Keratinocyte (primary cell): ENCODE data around the gene MARVELD1. TPM values are rescaled to one million over a fixed set of nuclear protein-coding genes. Genes with fewer than 3 reads are reported as not detected.
A peak's percentile ranks its signal among the peaks of the same experiment; 100 is the strongest.

Experiments used
- DNase-seq: peaks from one replicate; pipeline ENCODE4 v3.0.0-alpha.2; 2011; ENCODE audit warnings: low read depth, missing footprints, low spot score
- FAIRE-seq: peaks from 2 replicates; lab custom pipeline; 2011; peaks lifted over from hg19 to GRCh38; lab: Jason Lieb, UNC
- H2AFZ ChIP-seq: 2 replicates; pipeline ENCODE4 v1.6.0; 2012; ENCODE audit warnings: low read length, control low read depth, inconsistent platforms; ENCODE audit not compliant: control insufficient read depth
- H3K27ac ChIP-seq: 2 replicates; pipeline ENCODE4 v1.5.1; 2011; ENCODE audit warnings: low read length; ENCODE audit not compliant: control insufficient read depth, insufficient read depth
- H3K27me3 ChIP-seq: 3 replicates; pipeline ENCODE4 v1.6.0; 2011; ENCODE audit warnings: low read length; ENCODE audit not compliant: control insufficient read depth, insufficient read depth; ENCODE audit errors: extremely low read depth
- H3K36me3 ChIP-seq, 2 experiments: 2 replicates in 1 of 2; 3 replicates in 1 of 2; pipeline ENCODE4 v1.5.1; 2011; ENCODE audit warnings: low read length in 2 of 2, mild to moderate bottlenecking in 1 of 2; ENCODE audit not compliant: control insufficient read depth in 2 of 2, insufficient read depth in 2 of 2; ENCODE audit errors: extremely low read depth in 1 of 2
- H3K4me1 ChIP-seq: 3 replicates; pipeline ENCODE4 v1.5.1; 2011; ENCODE audit warnings: low read length; ENCODE audit not compliant: control insufficient read depth, insufficient read depth; ENCODE audit errors: extremely low read depth
- H3K4me2 ChIP-seq: 3 replicates; pipeline ENCODE4 v1.6.0; 2011; ENCODE audit warnings: low read depth, low read length; ENCODE audit not compliant: control insufficient read depth, insufficient read depth; ENCODE audit errors: extremely low read depth
- H3K4me3 ChIP-seq, 3 experiments: fragments of 200-600 bp in 1 of 3; sonication (generic) in 1 of 3; 2 replicates in 2 of 3; 3 replicates in 1 of 3; pipeline ENCODE4 v1.5.1; 2011 to 2016; ENCODE audit warnings: low read length in 3 of 3, mild to moderate bottlenecking in 3 of 3, control low read depth in 2 of 3, inconsistent platforms in 1 of 3, low read depth in 1 of 3, mixed read lengths in 1 of 3, mixed run types in 1 of 3, moderate library complexity in 1 of 3; ENCODE audit not compliant: control insufficient read depth in 2 of 3, insufficient read depth in 2 of 3; ENCODE audit errors: extremely low read depth in 1 of 3
- H3K79me2 ChIP-seq: 2 replicates; pipeline ENCODE4 v1.6.0; 2012; ENCODE audit warnings: low read length; ENCODE audit not compliant: control insufficient read depth, insufficient read depth
- H3K9ac ChIP-seq: 3 replicates; pipeline ENCODE4 v1.6.0; 2011; ENCODE audit warnings: low read length; ENCODE audit not compliant: control insufficient read depth, insufficient read depth; ENCODE audit errors: extremely low read depth
- H3K9me1 ChIP-seq: 3 replicates; pipeline ENCODE4 v1.6.0; 2011; ENCODE audit warnings: low read length; ENCODE audit not compliant: control insufficient read depth, insufficient read depth; ENCODE audit errors: extremely low read depth
- H3K9me3 ChIP-seq: 2 replicates; pipeline ENCODE4 v1.5.1; 2012; ENCODE audit warnings: low read depth, low read length; ENCODE audit not compliant: control insufficient read depth
- H4K20me1 ChIP-seq: 3 replicates; pipeline ENCODE4 v1.6.0; 2011; ENCODE audit warnings: low read length; ENCODE audit not compliant: control insufficient read depth, insufficient read depth; ENCODE audit errors: extremely low read depth
- CTCF ChIP-seq, 3 experiments: IDR thresholded peaks in 1 of 3; conservative IDR thresholded peaks in 1 of 3; optimal IDR thresholded peaks in 1 of 3; 2 replicates in 2 of 3; 3 replicates in 1 of 3; pipeline versions ENCODE3 to v1.5.1; 2011; ENCODE audit warnings: low read length in 3 of 3, mild to moderate bottlenecking in 3 of 3, moderate library complexity in 2 of 3, control low read depth in 1 of 3, inconsistent platforms in 1 of 3; ENCODE audit not compliant: insufficient read depth in 2 of 3; ENCODE audit errors: extremely low read depth in 1 of 3
- EZH2 ChIP-seq: IDR thresholded peaks from one replicate; pipeline ENCODE4 v1.6.1; 2012; ENCODE audit warnings: inconsistent platforms, mild to moderate bottlenecking, low read length, moderate library complexity
- dilution Hi-C: fragments of 300-500 bp; cut with MboI; formaldehyde crosslinking; loops from one replicate; pipeline ENCODE4 v1.7.0; 2020; ENCODE audit warnings: low sequenced_read_pairs; ENCODE audit not compliant: extremely low pct_ligation_motif_present
- polyA minus RNA-seq, 3 experiments: library from RNA; depleted of rRNA, polyadenylated mRNA; stranded (reverse); fragments of >200 nt; gene quantifications; 1 replicate in 1 of 3; 2 replicates in 1 of 3; 3 replicates in 1 of 3; pipeline ENCODE4 v1.2.3, GENCODE V29; 2011
- polyA plus RNA-seq, 5 experiments: library from polyadenylated mRNA; depleted of rRNA in 3 of 5; stranded (reverse) in 3 of 5; stranded (forward) in 1 of 5; unstranded in 1 of 5; fragments of >200 nt; gene quantifications; 1 replicate in 1 of 5; 2 replicates in 3 of 5; 3 replicates in 1 of 5; pipeline versions ENCODE4 v1.2.1 to v1.2.3, GENCODE V29; 2011 to 2012; ENCODE audit warnings: missing spikeins in 2 of 5, low read depth in 1 of 5, low replicate concordance in 1 of 5

The MARVELD1 gene
- polyA plus RNA-seq = 24.0 to 85.1 TPM (median 39.7 TPM) in 3 replicates
- 3.6 TPM for polyA plus RNA-seq (2011; ENCODE audit: low read depth)
- polyA plus RNA-seq (2011; cell fraction: cytosol; rRNA removed) = 54.3 and 80.9 TPM in 2 replicates
- polyA plus RNA-seq (2011; cell fraction: nucleus; rRNA removed) = 88.1 and 97.3 TPM in 2 replicates
- polyA plus RNA-seq (2012; ENCODE audit: low replicate concordance) = 16.9 and 47.1 TPM in 2 replicates
- polyA minus RNA-seq = 26.4 to 53.8 TPM (median 34.8 TPM) in 3 replicates
- polyA minus RNA-seq (2011; cell fraction: cytosol; rRNA and poly(A)+ RNA removed) = 62.7 TPM
- 26.9 and 36.7 TPM in 2 replicates for polyA minus RNA-seq (2011; cell fraction: nucleus; rRNA and poly(A)+ RNA removed)

- no peaks in the 10 kb centered on the region for H3K9me3 ChIP-seq
- peak within 1 kb of the TSS; percentile 73 for H3K4me2 ChIP-seq
- H3K9ac ChIP-seq = peak within 1 kb of the TSS; percentile 94
- no peaks in the 10 kb centered on the region for H3K27me3 ChIP-seq
- H3K4me3 ChIP-seq = peak within 1 kb of the TSS; percentile 70 to 74 (median 73)
- peaks cover 46% of the 10 kb centered on the region for H3K4me1 ChIP-seq
- no peaks in the 10 kb centered on the region for H4K20me1 ChIP-seq
- no peaks in the 10 kb centered on the region for H3K9me1 ChIP-seq
- TF ChIP-seq EZH2 = no peak
- no peak for TF ChIP-seq CTCF (optimal IDR thresholded peaks at IDR 0.05 in 1 of 3, IDR thresholded peaks at IDR 0.05 in 1 of 3, conservative IDR thresholded peaks at IDR 0.05 in 1 of 3; ENCODE audit: extremely low read depth in 1 of 3, insufficient read depth in 2 of 3, low read length in 3 of 3)
- H3K36me3 ChIP-seq = peaks cover 6 to 22% of the 10 kb centered on the region in 2 experiments
- peaks cover 34% of the 10 kb centered on the region for H3K79me2 ChIP-seq
- no peak for FAIRE-seq
- no peak for DNase-seq
- dilution Hi-C loops = no loop called here
- H3K27ac ChIP-seq = peak within 1 kb of the TSS; percentile 93
- H2AFZ ChIP-seq = peak within 1 kb of the TSS; percentile 48
These were observed at the start of gene MARVELD1 for GRCh38 chr10:97713339-97713825. Gene MARVELD1 (plus strand): TSS chr10:97713730. CDS start chr10:97713877, 147 bp downstream.

GRCh38 chr10:97664282-97664850 is 49.2 kb upstream of the MARVELD1 start:
- no peak for TF ChIP-seq CTCF (optimal IDR thresholded peaks at IDR 0.05 in 1 of 3, IDR thresholded peaks at IDR 0.05 in 1 of 3, conservative IDR thresholded peaks at IDR 0.05 in 1 of 3; ENCODE audit: extremely low read depth in 1 of 3, insufficient read depth in 2 of 3, low read length in 3 of 3)
- peaks cover 33 to 39% of the 10 kb centered on the region in 2 experiments for H3K36me3 ChIP-seq
- H3K4me3 ChIP-seq = no peak overlapping the region
- H3K4me1 ChIP-seq = no peaks in the 10 kb centered on the region
- H3K79me2 ChIP-seq = no peaks in the 10 kb centered on the region
- no peak overlapping the region for H3K27ac ChIP-seq
- DNase-seq (no peak), FAIRE-seq (no peak)
- no peaks in the 10 kb centered on the region for H3K9me3 ChIP-seq
- no peak overlapping the region for H3K4me2 ChIP-seq
- peaks cover 3% of the 10 kb centered on the region for H4K20me1 ChIP-seq
- dilution Hi-C loops = no loop called here
- H3K9ac ChIP-seq = no peak overlapping the region
- H2AFZ ChIP-seq = no peak overlapping the region
- H3K9me1 ChIP-seq = no peaks in the 10 kb centered on the region
- H3K27me3 ChIP-seq = no peaks in the 10 kb centered on the region
